ENCODE data around the gene CRLF3. TPM values are rescaled to one million over a fixed set of nuclear protein-coding genes. Genes with fewer than 3 reads are reported as not detected.

The CRLF3 gene
- total and polyA plus RNA-seq, 4 donors, result 8.4 to 16.3 (median 14.6) TPM

DNA sequence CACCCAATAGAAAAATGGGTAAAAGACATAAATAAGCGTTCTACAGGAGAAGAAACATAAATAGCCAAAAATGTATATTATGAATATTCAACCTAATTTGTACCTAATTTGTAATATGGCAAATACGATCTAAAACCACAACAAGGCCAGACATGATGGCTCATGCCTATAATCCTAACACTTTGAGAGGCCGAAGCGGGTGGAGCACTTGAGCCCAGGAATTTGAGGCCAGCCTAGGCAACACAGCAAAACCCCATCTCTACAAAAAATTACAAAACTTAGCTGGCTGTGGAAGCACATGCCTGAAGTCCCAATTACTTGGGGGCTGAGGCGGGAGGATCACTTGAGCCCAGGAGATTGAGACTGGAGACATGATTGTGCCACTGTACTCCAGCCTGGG is 30.1 kb downstream of the CRLF3 start:
- no peaks in the 10 kb centered on the region for H3K27me3 ChIP-seq (ENCODE audit: control insufficient read depth in 3 of 3, insufficient read depth in 3 of 3, low read length in 2 of 3)
- no peak overlapping the region for H3K9ac ChIP-seq (ENCODE audit: insufficient read depth in 1 of 2, low read length in 2 of 2)
- no peak for ATAC-seq (ENCODE audit: insufficient read depth, low FRiP score)
- H3K27ac ChIP-seq (ENCODE audit: low read depth in 1 of 2, low read length in 1 of 2), result no peak overlapping the region
- TF ChIP-seq, protein P1, sequence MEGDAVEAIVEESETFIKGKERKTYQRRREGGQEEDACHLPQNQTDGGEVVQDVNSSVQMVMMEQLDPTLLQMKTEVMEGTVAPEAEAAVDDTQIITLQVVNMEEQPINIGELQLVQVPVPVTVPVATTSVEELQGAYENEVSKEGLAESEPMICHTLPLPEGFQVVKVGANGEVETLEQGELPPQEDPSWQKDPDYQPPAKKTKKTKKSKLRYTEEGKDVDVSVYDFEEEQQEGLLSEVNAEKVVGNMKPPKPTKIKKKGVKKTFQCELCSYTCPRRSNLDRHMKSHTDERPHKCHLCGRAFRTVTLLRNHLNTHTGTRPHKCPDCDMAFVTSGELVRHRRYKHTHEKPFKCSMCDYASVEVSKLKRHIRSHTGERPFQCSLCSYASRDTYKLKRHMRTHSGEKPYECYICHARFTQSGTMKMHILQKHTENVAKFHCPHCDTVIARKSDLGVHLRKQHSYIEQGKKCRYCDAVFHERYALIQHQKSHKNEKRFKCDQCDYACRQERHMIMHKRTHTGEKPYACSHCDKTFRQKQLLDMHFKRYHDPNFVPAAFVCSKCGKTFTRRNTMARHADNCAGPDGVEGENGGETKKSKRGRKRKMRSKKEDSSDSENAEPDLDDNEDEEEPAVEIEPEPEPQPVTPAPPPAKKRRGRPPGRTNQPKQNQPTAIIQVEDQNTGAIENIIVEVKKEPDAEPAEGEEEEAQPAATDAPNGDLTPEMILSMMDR (IDR thresholded peaks at IDR 0.05; ENCODE audit: control extremely low read depth, extremely low read depth), result no peak
- peaks cover 0 to 3% (median 0%) of the 10 kb centered on the region in 5 donors for H3K4me1 ChIP-seq (ENCODE audit: control insufficient read depth in 5 of 5, insufficient read depth in 5 of 5, low read length in 5 of 5)
- H3K4me3 ChIP-seq, result no peak overlapping the region
- WGBS, 2 donors, result 94 to 95% methylated on average over 5 of the region's 5 CpGs
- DNase-seq, result no peak
- H3K9me3 ChIP-seq (ENCODE audit: control insufficient read depth in 4 of 4, insufficient read depth in 3 of 4, low read length in 3 of 4), result no peaks in the 10 kb centered on the region
- peaks cover 17 to 30% (median 19%) of the 10 kb centered on the region in 4 donors for H3K36me3 ChIP-seq (ENCODE audit: control insufficient read depth in 4 of 4, insufficient read depth in 4 of 4, low read length in 4 of 4)

DNA sequence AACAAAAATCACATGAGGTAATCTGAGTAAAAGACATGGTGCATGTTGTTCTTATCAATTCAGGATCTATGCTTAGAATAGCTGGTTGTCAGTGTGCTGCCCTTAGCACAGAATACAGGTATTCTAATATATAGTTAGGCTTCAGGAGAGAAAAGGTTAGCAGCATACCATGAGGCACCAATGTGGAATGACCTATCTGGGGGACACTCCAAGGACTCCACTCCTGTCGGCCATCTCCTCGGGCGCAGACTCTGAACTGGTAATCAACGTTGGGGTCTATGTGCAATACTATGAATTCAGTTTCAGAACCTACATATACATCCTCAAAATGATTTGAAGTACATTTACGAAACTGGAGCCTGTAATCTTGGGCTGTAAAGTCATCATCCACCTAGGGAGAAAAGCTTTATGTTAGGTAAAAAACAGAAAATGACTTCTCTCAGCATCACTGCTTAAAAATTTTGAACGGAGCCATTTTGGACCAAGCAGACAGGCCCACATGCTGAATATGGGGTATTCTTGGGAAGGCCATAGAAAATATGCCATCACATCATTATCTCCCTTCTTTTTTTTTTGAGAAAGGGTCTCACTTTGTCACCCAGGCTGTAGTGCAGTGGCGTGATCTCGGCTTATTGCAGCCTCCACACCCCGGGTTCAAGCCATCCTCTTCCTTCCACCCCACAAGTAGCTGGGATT is 31.1 kb downstream of the CRLF3 start:
- H3K36me3 ChIP-seq (ENCODE audit: control insufficient read depth in 4 of 4, insufficient read depth in 4 of 4, low read length in 4 of 4), result peaks cover 17 to 36% (median 22%) of the 10 kb centered on the region in 4 donors
- H3K4me3 ChIP-seq, result no peak overlapping the region
- no peak overlapping the region for H3K27ac ChIP-seq (ENCODE audit: low read depth in 1 of 2, low read length in 1 of 2)
- no peaks in the 10 kb centered on the region for H3K9me3 ChIP-seq (ENCODE audit: control insufficient read depth in 4 of 4, insufficient read depth in 3 of 4, low read length in 3 of 4)
- no peak overlapping the region for H3K9ac ChIP-seq (ENCODE audit: insufficient read depth in 1 of 2, low read length in 2 of 2)
- no peak for DNase-seq
- no peaks in the 10 kb centered on the region for H3K27me3 ChIP-seq (ENCODE audit: control insufficient read depth in 3 of 3, insufficient read depth in 3 of 3, low read length in 2 of 3)
- TF ChIP-seq, protein P1 (IDR thresholded peaks at IDR 0.05; ENCODE audit: control extremely low read depth, extremely low read depth), result no peak
- WGBS, 2 donors, result 91 to 93% methylated on average over 9 of the region's 9 CpGs
- peaks cover 0 to 5% (median 0%) of the 10 kb centered on the region in 5 donors for H3K4me1 ChIP-seq (ENCODE audit: control insufficient read depth in 5 of 5, insufficient read depth in 5 of 5, low read length in 5 of 5)
- ATAC-seq (ENCODE audit: insufficient read depth, low FRiP score), result no peak

DNA sequence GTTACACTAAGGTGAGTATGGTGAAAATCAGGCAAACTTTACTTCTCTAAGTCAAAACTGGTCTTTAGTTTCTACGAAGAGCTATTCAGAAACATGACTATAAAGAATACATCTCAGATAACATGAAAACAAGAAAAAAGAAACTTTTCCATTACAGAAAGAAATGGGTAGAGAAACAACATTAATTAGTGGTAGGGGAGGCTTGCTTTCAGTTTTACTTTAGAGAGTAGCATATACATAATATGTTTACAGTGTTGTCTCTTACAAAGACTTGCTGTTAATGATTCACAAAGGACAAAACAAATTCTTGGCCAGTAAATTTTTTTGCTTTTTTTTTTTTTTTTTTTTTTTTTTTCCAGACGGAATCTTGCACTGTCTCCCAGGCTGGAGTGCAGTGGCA is 34.2 kb downstream of the CRLF3 start:
- WGBS, 2 donors, result 75 to 84% methylated on average over 2 of the region's 2 CpGs
- TF ChIP-seq, protein P1 (IDR thresholded peaks at IDR 0.05; ENCODE audit: control extremely low read depth, extremely low read depth), result no peak
- Histone ChIP-seq H3K9ac (ENCODE audit: insufficient read depth in 1 of 2, low read length in 2 of 2) (no peak overlapping the region), H3K9me3 (ENCODE audit: control insufficient read depth in 4 of 4, insufficient read depth in 3 of 4, low read length in 3 of 4) (no peaks in the 10 kb centered on the region), H3K27ac (ENCODE audit: low read depth in 1 of 2, low read length in 1 of 2) (no peak overlapping the region), H3K36me3 (ENCODE audit: control insufficient read depth in 4 of 4, insufficient read depth in 4 of 4, low read length in 4 of 4) (peaks cover 22 to 33% (median 28%) of the 10 kb centered on the region in 4 donors), H3K4me3 (no peak overlapping the region), H3K4me1 (ENCODE audit: control insufficient read depth in 5 of 5, insufficient read depth in 5 of 5, low read length in 5 of 5) (peaks cover 0 to 5% (median 0%) of the 10 kb centered on the region in 5 donors), H3K27me3 (ENCODE audit: control insufficient read depth in 3 of 3, insufficient read depth in 3 of 3, low read length in 2 of 3) (no peaks in the 10 kb centered on the region)
- ATAC-seq (ENCODE audit: insufficient read depth, low FRiP score) (no peak), DNase-seq (no peak)

Measured in lung (tissue), 12 donors.